K562 (cell line): ENCODE results near the gene DSG2. TPM values are rescaled to one million over a fixed set of nuclear protein-coding genes. Genes with fewer than 3 reads are reported as not detected.

ENCODE experiments used
- CCAR2 ChIP-seq: fragments of 200-400 bp; formaldehyde crosslinking; IDR thresholded peaks from 2 replicates; pipeline ENCODE4 v1.6.1; 2017; ENCODE audit warnings: mild to moderate bottlenecking, low read depth, low read length
- HCFC1 ChIP-seq: IDR thresholded peaks from 2 replicates; pipeline ENCODE4 v1.6.1; 2012; ENCODE audit warnings: low read depth, low read length, improper control_type of control experiment
- HDGF ChIP-seq: fragments of 450-650 bp; IDR thresholded peaks from 2 replicates; pipeline ENCODE4 v1.6.1; 2016
- LEF1 ChIP-seq: fragments of 450-650 bp; IDR thresholded peaks from 2 replicates; pipeline ENCODE4 v1.6.1; 2016; ENCODE audit warnings: mild to moderate bottlenecking
- MECOM ChIP-seq: fragments of 250-450 bp; sonication (Bioruptor Pico); IDR thresholded peaks from 2 replicates; pipeline ENCODE4 v1.8.0; 2022; ENCODE audit warnings: inconsistent platforms
- PTTG1 ChIP-seq: fragments of 450-650 bp; IDR thresholded peaks from 2 replicates; pipeline ENCODE4 v1.6.1; 2016; ENCODE audit warnings: low read depth, mild to moderate bottlenecking, missing genetic modification characterization, missing compliant biosample characterization
- RERE ChIP-seq: sonication (generic); formaldehyde crosslinking; IDR thresholded peaks from 2 replicates; pipeline ENCODE4 v1.8.0; 2023; ENCODE audit warnings: missing genetic modification reagents, mild to moderate bottlenecking, borderline replicate concordance
- SETDB1 ChIP-seq: IDR thresholded peaks from one replicate; pipeline ENCODE4 v1.6.1; 2012; ENCODE audit warnings: low read length, control low read depth, inconsistent platforms
- STAT6 ChIP-seq: sonication (generic); formaldehyde crosslinking; IDR thresholded peaks from 2 replicates; pipeline ENCODE4 v1.8.1; 2023; ENCODE audit warnings: mild to moderate bottlenecking, missing genetic modification reagents
- TRIM24 ChIP-seq, 2 experiments: fragments of 450-650 bp; IDR thresholded peaks; 2 replicates each; pipeline ENCODE4 v1.6.1; 2016
- ZNF324 ChIP-seq: fragments of 250-450 bp; sonication (Bioruptor Pico); IDR thresholded peaks from 2 replicates; pipeline ENCODE4 v1.4.0; 2020; ENCODE audit warnings: mild to moderate bottlenecking
- ZNF354B ChIP-seq: fragments of 250-450 bp; sonication (Bioruptor Pico); IDR thresholded peaks from 2 replicates; pipeline ENCODE4 v1.4.0; 2020
- ZNF589 ChIP-seq: fragments of 200-800 bp; sonication (Bioruptor generic); IDR thresholded peaks from 2 replicates; pipeline ENCODE4 v1.6.1; 2016; ENCODE audit warnings: low read depth, missing genetic modification characterization, missing compliant biosample characterization
- ZNF609 ChIP-seq: sonication (generic); formaldehyde crosslinking; IDR thresholded peaks from 2 replicates; pipeline ENCODE4 v1.8.1; 2023; ENCODE audit warnings: missing genetic modification reagents, mild to moderate bottlenecking, borderline replicate concordance
- polyA plus RNA-seq, 8 experiments: library from polyadenylated mRNA; depleted of rRNA in 4 of 8; stranded (reverse) in 5 of 8; unstranded in 3 of 8; fragments of >200 nt; fragmentation: Nextera tagmentation in 2 of 8; fragmentation: Illumina TruSeq in 1 of 8; extraction: Ambion mirVana in 2 of 8; extraction: Trizol in 1 of 8; gene quantifications; 2 replicates each; pipeline versions ENCODE4 v1.2.1 to v1.2.3, GENCODE V29; 2011 to 2014; ENCODE audit warnings: inconsistent platforms in 1 of 8, missing spikeins in 1 of 8
- total RNA-seq, 7 experiments: library from RNA; depleted of rRNA in 6 of 7; stranded (reverse); fragments of >200 nt in 6 of 7; fragmentation: Illumina TruSeq in 2 of 7; extraction: Trizol in 2 of 7; gene quantifications; 2 replicates each; pipeline versions ENCODE4 v1.2.1 to v1.2.3, GENCODE V29; 2011 to 2021; ENCODE audit warnings: low replicate concordance in 1 of 7

DSG2 gene
- total and polyA plus RNA-seq, 9 of the 15 experiments (the other 6 are each of a cell fraction or from before 2014, with no cell fraction given), result 16.9 to 68.6 (median 41.3) TPM

- TF ChIP-seq RERE (no peak), ZNF589 (CRISPR knock-in tag) (no peak), ZNF354B (no peak), ZNF609 (CRISPR knock-in tag) (no peak), CCAR2 (no peak), HDGF (no peak), STAT6 (CRISPR knock-in tag) (no peak), HCFC1 (no peak), TRIM24 (IDR thresholded peaks at IDR 0.05) (no peak), MECOM (CRISPR knock-in tag) (no peak), LEF1 (no peak), ZNF324 (CRISPR knock-in tag) (no peak), SETDB1 (no peak), PTTG1 (tag) (no peak)
- TF ChIP-seq, all 486 proteins: peak for 0
These were observed 13.5 kb upstream of the DSG2 start (continued) for GRCh38 chr18:31484461-31484860.
